Mammary epithelial cell (primary cell): ENCODE data around the gene ANXA6.

Experiments used
- EZH2 ChIP-seq: IDR thresholded peaks from 2 replicates; pipeline ENCODE4 v1.6.1; 2012; ENCODE audit warnings: low read length, inconsistent platforms, borderline replicate concordance
- TF ChIP-seq, protein P1 (sequence below), 2 donors: IDR thresholded peaks in 1 of 2; conservative IDR thresholded peaks in 1 of 2; 2 replicates each; pipeline ENCODE4 v1.5.1; 2011 to 2012; ENCODE audit warnings: inconsistent platforms in 2 of 2, low read length in 2 of 2, mild to moderate bottlenecking in 2 of 2, control low read depth in 1 of 2, low read depth in 1 of 2; ENCODE audit not compliant: insufficient read depth in 1 of 2; ENCODE audit errors: extremely low read depth in 1 of 2

DNA sequence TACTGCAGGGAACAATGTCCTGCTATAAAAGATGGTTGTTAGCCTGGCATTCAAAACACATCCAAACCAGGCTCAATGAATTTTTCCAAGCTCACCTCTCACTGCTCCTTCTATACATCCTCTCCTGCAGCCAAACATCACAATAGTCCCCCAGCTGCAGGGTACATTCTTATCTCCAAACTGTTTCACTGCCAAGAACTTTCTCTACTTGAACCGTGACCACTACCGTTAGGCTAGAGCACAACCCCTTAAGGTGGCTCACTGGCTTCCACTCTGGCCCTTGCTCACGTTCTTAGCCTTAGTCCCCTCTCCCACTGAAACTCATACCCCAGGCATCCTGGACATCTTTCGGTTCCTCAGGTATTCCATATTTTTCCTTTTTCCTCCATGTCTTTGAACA is 29.0 kb upstream of the ANXA6 start:
- TF ChIP-seq, protein P1, sequence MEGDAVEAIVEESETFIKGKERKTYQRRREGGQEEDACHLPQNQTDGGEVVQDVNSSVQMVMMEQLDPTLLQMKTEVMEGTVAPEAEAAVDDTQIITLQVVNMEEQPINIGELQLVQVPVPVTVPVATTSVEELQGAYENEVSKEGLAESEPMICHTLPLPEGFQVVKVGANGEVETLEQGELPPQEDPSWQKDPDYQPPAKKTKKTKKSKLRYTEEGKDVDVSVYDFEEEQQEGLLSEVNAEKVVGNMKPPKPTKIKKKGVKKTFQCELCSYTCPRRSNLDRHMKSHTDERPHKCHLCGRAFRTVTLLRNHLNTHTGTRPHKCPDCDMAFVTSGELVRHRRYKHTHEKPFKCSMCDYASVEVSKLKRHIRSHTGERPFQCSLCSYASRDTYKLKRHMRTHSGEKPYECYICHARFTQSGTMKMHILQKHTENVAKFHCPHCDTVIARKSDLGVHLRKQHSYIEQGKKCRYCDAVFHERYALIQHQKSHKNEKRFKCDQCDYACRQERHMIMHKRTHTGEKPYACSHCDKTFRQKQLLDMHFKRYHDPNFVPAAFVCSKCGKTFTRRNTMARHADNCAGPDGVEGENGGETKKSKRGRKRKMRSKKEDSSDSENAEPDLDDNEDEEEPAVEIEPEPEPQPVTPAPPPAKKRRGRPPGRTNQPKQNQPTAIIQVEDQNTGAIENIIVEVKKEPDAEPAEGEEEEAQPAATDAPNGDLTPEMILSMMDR (conservative IDR thresholded peaks at IDR 0.05 in 1 of 2, IDR thresholded peaks at IDR 0.05 in 1 of 2; ENCODE audit: extremely low read depth in 1 of 2, insufficient read depth in 1 of 2, low read depth in 1 of 2, low read length in 2 of 2): no peak
- no peak for TF ChIP-seq EZH2
